Lower leg skin (tissue), 4 donors: ENCODE results near the gene FAM219B. TPM values are rescaled to one million over a fixed set of nuclear protein-coding genes. Genes with fewer than 3 reads are reported as not detected.

Source experiments
- DNase-seq, 2 donors: peaks; one replicate each; pipeline ENCODE4 v3.0.0-alpha.2; 2019; ENCODE audit warnings: low spot score in 2 of 2
- H3K4me3 ChIP-seq: fragments of 200-600 bp; sonication (generic); 2 replicates; pipeline ENCODE4 v1.5.1; 2017; ENCODE audit warnings: mild to moderate bottlenecking, low read depth; ENCODE audit not compliant: poor library complexity, severe bottlenecking
- POLR2A ChIP-seq, 2 donors: fragments of 450-650 bp; IDR thresholded peaks; one replicate each; pipeline ENCODE4 v1.6.1; 2016 to 2017; ENCODE audit warnings: antibody characterized with exemption in 2 of 2, mild to moderate bottlenecking in 1 of 2, moderate library complexity in 1 of 2
- WGBS, 2 donors: methylation state at CpG; one replicate each; pipeline ENCODE4 v1.1.5; 2018; 5-methylcytosine and 5-hydroxymethylcytosine counted together
- intact Hi-C: fragments of 100-400 bp; cut with DNase I; formaldehyde crosslinking; loops from one replicate; pipeline ENCODE4 v1.15.0; 2023; ENCODE audit warnings: low total_unique reads
- total RNA-seq, 4 donors: library from RNA; depleted of rRNA; stranded (reverse); fragments of >200 nt; gene quantifications; one replicate each; pipeline ENCODE4 v1.1.0, GENCODE V29; 2016
- TF ChIP-seq, protein P1 (sequence below), 3 donors: fragments of 450-650 bp; IDR thresholded peaks; one replicate each; pipeline ENCODE4 v1.5.1; 2016; ENCODE audit warnings: antibody characterized with exemption in 3 of 3, mild to moderate bottlenecking in 3 of 3, moderate library complexity in 2 of 3

Gene FAM219B
- total RNA-seq, 4 donors from 2014 or later: 60.3 to 72.6 (median 67.5) TPM

DNA sequence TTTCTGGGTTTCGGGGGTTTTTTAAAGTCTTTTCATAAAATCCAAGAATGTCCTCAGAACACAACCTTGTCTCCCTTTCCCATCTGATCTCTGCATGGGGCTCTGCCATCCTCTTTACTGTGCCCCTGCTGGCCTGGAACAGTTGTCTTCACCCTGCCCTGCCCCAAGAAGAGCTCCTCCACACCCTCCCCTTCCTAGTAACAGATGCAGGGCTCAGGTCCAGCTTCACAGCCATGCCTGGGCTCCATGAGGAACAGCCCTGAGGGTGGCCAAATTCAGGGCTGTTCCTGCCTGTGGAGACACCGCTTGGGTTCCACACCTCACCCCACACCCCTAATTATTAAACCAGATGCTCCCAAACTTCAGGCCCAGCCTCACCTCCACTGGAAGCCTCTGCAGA is 50.8 kb downstream of the FAM219B start:
- WGBS, 2 donors: 32 to 56% methylated on average over 2 of the region's 2 CpGs

GRCh38 chr15:74854453-74855022 is 52.1 kb downstream of the FAM219B start:
- no peak for TF ChIP-seq POLR2A (IDR thresholded peaks at IDR 0.05)
- TF ChIP-seq, protein P1, sequence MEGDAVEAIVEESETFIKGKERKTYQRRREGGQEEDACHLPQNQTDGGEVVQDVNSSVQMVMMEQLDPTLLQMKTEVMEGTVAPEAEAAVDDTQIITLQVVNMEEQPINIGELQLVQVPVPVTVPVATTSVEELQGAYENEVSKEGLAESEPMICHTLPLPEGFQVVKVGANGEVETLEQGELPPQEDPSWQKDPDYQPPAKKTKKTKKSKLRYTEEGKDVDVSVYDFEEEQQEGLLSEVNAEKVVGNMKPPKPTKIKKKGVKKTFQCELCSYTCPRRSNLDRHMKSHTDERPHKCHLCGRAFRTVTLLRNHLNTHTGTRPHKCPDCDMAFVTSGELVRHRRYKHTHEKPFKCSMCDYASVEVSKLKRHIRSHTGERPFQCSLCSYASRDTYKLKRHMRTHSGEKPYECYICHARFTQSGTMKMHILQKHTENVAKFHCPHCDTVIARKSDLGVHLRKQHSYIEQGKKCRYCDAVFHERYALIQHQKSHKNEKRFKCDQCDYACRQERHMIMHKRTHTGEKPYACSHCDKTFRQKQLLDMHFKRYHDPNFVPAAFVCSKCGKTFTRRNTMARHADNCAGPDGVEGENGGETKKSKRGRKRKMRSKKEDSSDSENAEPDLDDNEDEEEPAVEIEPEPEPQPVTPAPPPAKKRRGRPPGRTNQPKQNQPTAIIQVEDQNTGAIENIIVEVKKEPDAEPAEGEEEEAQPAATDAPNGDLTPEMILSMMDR (IDR thresholded peaks at IDR 0.05): no peak
- 90 to 92% methylated on average over 13 of the region's 13 CpGs for WGBS, 2 donors
- intact Hi-C loops: no loop called here
- no peak for DNase-seq
- H3K4me3 ChIP-seq: no peak overlapping the region

More for the DNA sequence above, 50.8 kb downstream of the FAM219B start:
- TF ChIP-seq, protein P1 (IDR thresholded peaks at IDR 0.05): no peak
- no peak for TF ChIP-seq POLR2A (IDR thresholded peaks at IDR 0.05)
- intact Hi-C loops: no loop called here
- H3K4me3 ChIP-seq: no peak overlapping the region
- DNase-seq: no peak

GRCh38 chr15:74851960-74852359 is 54.7 kb downstream of the FAM219B start:
- 89 to 91% methylated on average over 7 of the region's 7 CpGs for WGBS, 2 donors
- intact Hi-C loops: no loop called here
- DNase-seq: no peak
- TF ChIP-seq POLR2A (IDR thresholded peaks at IDR 0.05): no peak
- TF ChIP-seq, protein P1 (IDR thresholded peaks at IDR 0.05): no peak
- no peak overlapping the region for H3K4me3 ChIP-seq

GRCh38 chr15:74850393-74850792 is 56.3 kb downstream of the FAM219B start:
- intact Hi-C loops: no loop called here
- H3K4me3 ChIP-seq: no peak overlapping the region
- TF ChIP-seq, protein P1 (IDR thresholded peaks at IDR 0.05): no peak

More at GRCh38 chr15:74850393-74850792, 56.3 kb downstream of the FAM219B start:
- no peak for DNase-seq
- WGBS, 2 donors: 94 to 95% methylated on average over 4 of the region's 4 CpGs

Other genes with a start within 250 kb of the FAM219B start
- gene EDC3, start 210.8 kb downstream of the FAM219B start, total RNA-seq: 10 to 100 TPM; 11.2 to 33.6 (median 17.6) TPM
- 1 to 10 TPM; 3.0 to 6.8 (median 3.6) TPM for gene CYP1A1, start 181.3 kb downstream of the FAM219B start, total RNA-seq
- gene CYP1A2, start 158.0 kb downstream of the FAM219B start, total RNA-seq: not detected
- 10 to 100 TPM; 37.6 to 47.3 (median 45.4) TPM for gene CSK, start 124.8 kb downstream of the FAM219B start, total RNA-seq
- 1 to 10 TPM in 1 of 4 donors, under 1 TPM in 1, not detected in 2; 0.29 to 1.3 TPM for gene LMAN1L, start 94.0 kb downstream of the FAM219B start, total RNA-seq
- gene CPLX3, start 80.2 kb downstream of the FAM219B start, total RNA-seq: under 1 TPM; 0.17 to 0.84 (median 0.28) TPM
- 100 to 1,000 TPM; 108 to 189 (median 123) TPM for gene ULK3, start 63.7 kb downstream of the FAM219B start, total RNA-seq
- gene SCAMP2, start 33.5 kb downstream of the FAM219B start, total RNA-seq: 100 to 1,000 TPM in 3 of 4 donors, 10 to 100 TPM in 1; 97.2 to 134 (median 107) TPM
- gene MPI, start 16.8 kb downstream of the FAM219B start, total RNA-seq: 10 to 100 TPM; 27.6 to 73.1 (median 32.5) TPM
- 100 to 1,000 TPM; 109 to 175 (median 137) TPM for gene COX5A, start 31.2 kb upstream of the FAM219B start, total RNA-seq
- gene RPP25, start 49.9 kb upstream of the FAM219B start, total RNA-seq: 10 to 100 TPM in 1 of 4 donors, 1 to 10 TPM in 3; 5.4 to 10.6 (median 8.4) TPM
- gene SCAMP5, start 88.7 kb upstream of the FAM219B start, total RNA-seq: 1 to 10 TPM in 3 of 4 donors, under 1 TPM in 1; 0.46 to 5.4 (median 1.2) TPM
- 10 to 100 TPM; 14.4 to 21.4 (median 17.5) TPM for gene PPCDC, start 116.7 kb upstream of the FAM219B start, total RNA-seq